HEK293 (cell line): ENCODE measurements around the gene NLGN4X.

Experiments used
- CTCF ChIA-PET: fragments of 350-600 bp; formaldehyde crosslinking; extraction: SDS; loops from one replicate; lab custom pipeline; 2021; ENCODE audit warnings: antibody characterized with exemption; lab: Yijun Ruan, JAX
- POLR2A ChIA-PET: fragments of 300-600 bp; formaldehyde crosslinking; extraction: SDS; loops from one replicate; lab custom pipeline; 2020; ENCODE audit warnings: antibody characterized with exemption, inconsistent platforms; lab: Yijun Ruan, JAX
- H3K27ac ChIP-seq: fragments of 200-500 bp; sonication (Bioruptor generic); 2 replicates; pipeline ENCODE4 v1.5.1; 2014; ENCODE audit warnings: low read depth, low read length, control low read depth, inconsistent platforms; ENCODE audit errors: extremely low read depth
- H3K36me3 ChIP-seq, 2 experiments: fragments of 200-500 bp in 1 of 2; sonication (Bioruptor generic) in 1 of 2; 1 replicate in 1 of 2; 2 replicates in 1 of 2; pipeline ENCODE4 v1.5.1; 2014 to 2017; ENCODE audit warnings: inconsistent platforms in 2 of 2, low read length in 2 of 2; ENCODE audit not compliant: control insufficient read depth in 2 of 2, insufficient read depth in 1 of 2
- H3K4me1 ChIP-seq: fragments of 200-500 bp; sonication (Bioruptor generic); 2 replicates; pipeline ENCODE4 v1.5.1; 2014; ENCODE audit warnings: mild to moderate bottlenecking, low read length, inconsistent platforms; ENCODE audit not compliant: control insufficient read depth, insufficient read depth
- H3K4me3 ChIP-seq: 2 replicates; pipeline ENCODE4 v1.5.1; 2011; ENCODE audit warnings: low read depth, mild to moderate bottlenecking, control low read depth, low read length, moderate library complexity
- H3K9me3 ChIP-seq: fragments of 200-500 bp; sonication (Bioruptor generic); 2 replicates; pipeline ENCODE4 v1.5.1; 2014; ENCODE audit warnings: low read depth, low read length, inconsistent platforms; ENCODE audit not compliant: control insufficient read depth, insufficient read depth
- EGR2 ChIP-seq: fragments of 450-650 bp; formaldehyde crosslinking; IDR thresholded peaks from 2 replicates; pipeline ENCODE4 v1.5.1; 2016; ENCODE audit warnings: low read depth, missing biosample characterization, missing genetic modification characterization
- PRDM1 ChIP-seq: fragments of 450-650 bp; formaldehyde crosslinking; IDR thresholded peaks from 2 replicates; pipeline ENCODE4; 2016; ENCODE audit warnings: missing biosample characterization, missing genetic modification characterization
- SP2 ChIP-seq: fragments of 450-650 bp; formaldehyde crosslinking; IDR thresholded peaks from 2 replicates; pipeline ENCODE4 v1.5.1; 2016; ENCODE audit warnings: missing biosample characterization, missing genetic modification characterization
- ZNF2 ChIP-seq: fragments of 450-650 bp; formaldehyde crosslinking; IDR thresholded peaks from 2 replicates; pipeline ENCODE4 v1.5.1; 2016; ENCODE audit warnings: missing biosample characterization, missing genetic modification characterization
- ZNF202 ChIP-seq: fragments of 450-650 bp; formaldehyde crosslinking; IDR thresholded peaks from 2 replicates; pipeline ENCODE4 v1.5.1; 2016; ENCODE audit warnings: missing biosample characterization, missing genetic modification characterization, borderline replicate concordance
- ZNF239 ChIP-seq: fragments of 450-650 bp; formaldehyde crosslinking; IDR thresholded peaks from 2 replicates; pipeline ENCODE4 v1.5.1; 2016; ENCODE audit warnings: missing biosample characterization, missing genetic modification characterization
- ZNF391 ChIP-seq: fragments of 450-650 bp; formaldehyde crosslinking; IDR thresholded peaks from 2 replicates; pipeline ENCODE4 v1.5.1; 2016; ENCODE audit warnings: low read depth, missing biosample characterization, missing genetic modification characterization, borderline replicate concordance
- ZNF394 ChIP-seq: fragments of 450-650 bp; formaldehyde crosslinking; IDR thresholded peaks from 2 replicates; pipeline ENCODE4 v1.5.1; 2016; ENCODE audit warnings: missing biosample characterization, missing genetic modification characterization, mild to moderate bottlenecking, moderate library complexity, borderline replicate concordance
- ZNF426 ChIP-seq: fragments of 450-650 bp; formaldehyde crosslinking; IDR thresholded peaks from 2 replicates; pipeline ENCODE4 v1.5.1; 2017; ENCODE audit warnings: missing biosample characterization, missing genetic modification characterization, mild to moderate bottlenecking, inconsistent platforms, moderate library complexity
- ZNF473 ChIP-seq: fragments of 450-650 bp; formaldehyde crosslinking; IDR thresholded peaks from 2 replicates; pipeline ENCODE4 v1.5.1; 2017; ENCODE audit warnings: missing biosample characterization, missing genetic modification characterization
- ZNF501 ChIP-seq: fragments of 450-650 bp; formaldehyde crosslinking; IDR thresholded peaks from 2 replicates; pipeline ENCODE4 v1.5.1; 2016; ENCODE audit warnings: missing biosample characterization, missing genetic modification characterization
- ZNF555 ChIP-seq: fragments of 450-650 bp; formaldehyde crosslinking; conservative IDR thresholded peaks from 2 replicates; pipeline ENCODE4 v1.5.1; 2017; ENCODE audit warnings: missing biosample characterization, mild to moderate bottlenecking, missing genetic modification characterization, inconsistent platforms
- ZNF561 ChIP-seq: fragments of 450-650 bp; IDR thresholded peaks from 2 replicates; pipeline ENCODE4 v1.5.1; 2018; ENCODE audit warnings: missing biosample characterization, missing genetic modification characterization, borderline replicate concordance
- ZNF658 ChIP-seq: fragments of 450-650 bp; formaldehyde crosslinking; IDR thresholded peaks from 2 replicates; pipeline ENCODE4; 2016; ENCODE audit warnings: missing biosample characterization, missing genetic modification characterization
- ZNF701 ChIP-seq: fragments of 450-650 bp; formaldehyde crosslinking; IDR thresholded peaks from 2 replicates; pipeline ENCODE4 v1.5.1; 2016; ENCODE audit warnings: missing biosample characterization, missing genetic modification characterization
- TF ChIP-seq, protein P1 (sequence below): fragments of 450-650 bp; formaldehyde crosslinking; IDR thresholded peaks from 2 replicates; pipeline ENCODE4 v1.5.1; 2016; ENCODE audit warnings: missing biosample characterization, missing genetic modification characterization, low read depth
- TF ChIP-seq, protein P2 (sequence below): fragments of 450-650 bp; formaldehyde crosslinking; IDR thresholded peaks from 2 replicates; pipeline ENCODE4 v1.5.1; 2017; ENCODE audit warnings: missing biosample characterization, missing genetic modification characterization
- TF ChIP-seq, protein P3 (sequence below): fragments of 450-650 bp; IDR thresholded peaks from 2 replicates; pipeline ENCODE4 v1.5.1; 2018; ENCODE audit warnings: missing biosample characterization, mild to moderate bottlenecking, missing genetic modification characterization
- TF ChIP-seq, protein P4 (sequence below): fragments of 450-650 bp; formaldehyde crosslinking; IDR thresholded peaks from 2 replicates; pipeline ENCODE4 v1.5.1; 2016; ENCODE audit warnings: missing biosample characterization, missing genetic modification characterization

The NLGN4X gene

DNA sequence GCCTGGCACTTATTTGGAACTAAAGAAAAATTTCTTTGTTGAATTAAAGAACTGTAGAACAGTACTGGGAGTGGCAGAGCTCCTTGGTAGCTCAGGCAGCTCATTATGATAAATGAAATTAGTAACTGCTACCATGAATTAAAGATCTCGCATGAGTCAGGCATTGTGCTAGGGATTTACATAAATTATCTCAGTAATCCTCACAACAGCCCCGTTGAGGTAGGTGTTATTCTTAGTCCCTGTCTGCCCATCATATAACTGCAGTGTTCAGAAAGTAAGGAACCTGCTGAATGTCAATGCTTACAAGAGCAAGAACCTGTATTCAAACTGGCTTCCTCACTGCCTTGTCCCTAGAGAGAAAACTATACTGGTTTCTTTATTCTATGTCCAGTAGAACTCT lies 108.3 kb downstream of the NLGN4X start (continued):
- TF ChIP-seq EGR2, result no peak

DNA sequence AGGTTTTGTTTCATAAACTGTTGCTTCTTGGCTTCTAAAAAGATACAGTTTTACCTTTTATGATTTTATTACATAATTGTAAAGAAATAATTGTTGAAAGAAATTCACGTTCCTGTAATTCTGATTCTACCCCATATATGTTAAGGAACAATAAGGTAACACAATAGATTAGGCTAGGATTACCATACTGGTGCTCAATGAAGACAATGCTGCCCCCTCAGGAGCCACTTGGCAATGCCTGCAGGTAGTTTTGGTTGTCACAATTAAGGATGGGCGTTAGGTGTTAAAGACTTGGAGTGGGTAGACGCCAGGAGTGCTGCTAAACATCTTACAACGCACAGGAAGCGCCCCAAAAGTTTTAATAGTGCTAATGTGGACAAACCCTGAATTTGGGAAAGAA lies 133.2 kb downstream of the NLGN4X start:
- no peaks in the 10 kb centered on the region for H3K9me3 ChIP-seq
- no peak overlapping the region for H3K4me3 ChIP-seq
- CTCF ChIA-PET, result interaction anchor here (0.7 kb wide), 1 partner anchor 976 kb away, joined by 4 read pairs; no protein-coding TSS in a partner anchor
- H3K4me1 ChIP-seq, result no peaks in the 10 kb centered on the region
- TF ChIP-seq ZNF394 (no peak), ZNF239 (tag by site-specific recombination) (no peak), ZNF2 (tag by site-specific recombination) (no peak), ZNF391 (tag by site-specific recombination) (no peak), ZNF701 (no peak), ZNF561 (tag by site-specific recombination) (no peak), ZNF658 (tag by site-specific recombination) (no peak), ZNF501 (tag by site-specific recombination) (no peak)
- TF ChIP-seq, protein P1, sequence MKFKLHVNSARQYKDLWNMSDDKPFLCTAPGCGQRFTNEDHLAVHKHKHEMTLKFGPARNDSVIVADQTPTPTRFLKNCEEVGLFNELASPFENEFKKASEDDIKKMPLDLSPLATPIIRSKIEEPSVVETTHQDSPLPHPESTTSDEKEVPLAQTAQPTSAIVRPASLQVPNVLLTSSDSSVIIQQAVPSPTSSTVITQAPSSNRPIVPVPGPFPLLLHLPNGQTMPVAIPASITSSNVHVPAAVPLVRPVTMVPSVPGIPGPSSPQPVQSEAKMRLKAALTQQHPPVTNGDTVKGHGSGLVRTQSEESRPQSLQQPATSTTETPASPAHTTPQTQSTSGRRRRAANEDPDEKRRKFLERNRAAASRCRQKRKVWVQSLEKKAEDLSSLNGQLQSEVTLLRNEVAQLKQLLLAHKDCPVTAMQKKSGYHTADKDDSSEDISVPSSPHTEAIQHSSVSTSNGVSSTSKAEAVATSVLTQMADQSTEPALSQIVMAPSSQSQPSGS (tag by site-specific recombination), result no peak
- TF ChIP-seq, protein P2, sequence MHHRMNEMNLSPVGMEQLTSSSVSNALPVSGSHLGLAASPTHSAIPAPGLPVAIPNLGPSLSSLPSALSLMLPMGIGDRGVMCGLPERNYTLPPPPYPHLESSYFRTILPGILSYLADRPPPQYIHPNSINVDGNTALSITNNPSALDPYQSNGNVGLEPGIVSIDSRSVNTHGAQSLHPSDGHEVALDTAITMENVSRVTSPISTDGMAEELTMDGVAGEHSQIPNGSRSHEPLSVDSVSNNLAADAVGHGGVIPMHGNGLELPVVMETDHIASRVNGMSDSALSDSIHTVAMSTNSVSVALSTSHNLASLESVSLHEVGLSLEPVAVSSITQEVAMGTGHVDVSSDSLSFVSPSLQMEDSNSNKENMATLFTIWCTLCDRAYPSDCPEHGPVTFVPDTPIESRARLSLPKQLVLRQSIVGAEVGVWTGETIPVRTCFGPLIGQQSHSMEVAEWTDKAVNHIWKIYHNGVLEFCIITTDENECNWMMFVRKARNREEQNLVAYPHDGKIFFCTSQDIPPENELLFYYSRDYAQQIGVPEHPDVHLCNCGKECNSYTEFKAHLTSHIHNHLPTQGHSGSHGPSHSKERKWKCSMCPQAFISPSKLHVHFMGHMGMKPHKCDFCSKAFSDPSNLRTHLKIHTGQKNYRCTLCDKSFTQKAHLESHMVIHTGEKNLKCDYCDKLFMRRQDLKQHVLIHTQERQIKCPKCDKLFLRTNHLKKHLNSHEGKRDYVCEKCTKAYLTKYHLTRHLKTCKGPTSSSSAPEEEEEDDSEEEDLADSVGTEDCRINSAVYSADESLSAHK (tag by site-specific recombination), result no peak
- no peak overlapping the region for H3K27ac ChIP-seq
- POLR2A ChIA-PET, result no interaction called here
- no peaks in the 10 kb centered on the region for H3K36me3 ChIP-seq

DNA sequence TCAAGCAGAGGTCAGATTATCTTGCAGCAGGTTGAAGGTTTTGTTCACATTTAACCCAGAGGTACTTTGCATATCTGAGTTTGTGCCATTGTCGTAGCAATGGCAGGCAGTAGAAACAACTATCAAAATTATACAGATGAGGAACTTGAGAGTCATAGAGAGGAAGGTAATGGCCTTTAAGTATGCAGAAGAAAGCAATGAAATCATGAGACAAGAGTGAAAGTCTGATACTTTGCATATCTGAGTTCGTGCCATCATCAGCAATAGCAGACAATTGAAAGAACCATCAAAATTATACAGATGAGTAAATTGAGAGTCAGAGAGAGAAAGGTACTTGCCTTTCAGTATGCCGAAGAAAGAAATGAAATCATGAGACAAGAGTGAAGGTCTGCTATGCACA lies 154.1 kb downstream of the NLGN4X start:
- ChIA-PET CTCF (no interaction called here), POLR2A (no interaction called here)
- no peak overlapping the region for H3K27ac ChIP-seq
- no peaks in the 10 kb centered on the region for H3K9me3 ChIP-seq
- no peaks in the 10 kb centered on the region for H3K4me1 ChIP-seq
- TF ChIP-seq, protein P3, sequence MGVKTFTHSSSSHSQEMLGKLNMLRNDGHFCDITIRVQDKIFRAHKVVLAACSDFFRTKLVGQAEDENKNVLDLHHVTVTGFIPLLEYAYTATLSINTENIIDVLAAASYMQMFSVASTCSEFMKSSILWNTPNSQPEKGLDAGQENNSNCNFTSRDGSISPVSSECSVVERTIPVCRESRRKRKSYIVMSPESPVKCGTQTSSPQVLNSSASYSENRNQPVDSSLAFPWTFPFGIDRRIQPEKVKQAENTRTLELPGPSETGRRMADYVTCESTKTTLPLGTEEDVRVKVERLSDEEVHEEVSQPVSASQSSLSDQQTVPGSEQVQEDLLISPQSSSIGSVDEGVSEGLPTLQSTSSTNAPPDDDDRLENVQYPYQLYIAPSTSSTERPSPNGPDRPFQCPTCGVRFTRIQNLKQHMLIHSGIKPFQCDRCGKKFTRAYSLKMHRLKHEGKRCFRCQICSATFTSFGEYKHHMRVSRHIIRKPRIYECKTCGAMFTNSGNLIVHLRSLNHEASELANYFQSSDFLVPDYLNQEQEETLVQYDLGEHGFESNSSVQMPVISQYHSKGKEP, result no peak
- TF ChIP-seq ZNF555 (tag by site-specific recombination), result no peak
- TF ChIP-seq ZNF473, result no peak
- TF ChIP-seq, protein P4, sequence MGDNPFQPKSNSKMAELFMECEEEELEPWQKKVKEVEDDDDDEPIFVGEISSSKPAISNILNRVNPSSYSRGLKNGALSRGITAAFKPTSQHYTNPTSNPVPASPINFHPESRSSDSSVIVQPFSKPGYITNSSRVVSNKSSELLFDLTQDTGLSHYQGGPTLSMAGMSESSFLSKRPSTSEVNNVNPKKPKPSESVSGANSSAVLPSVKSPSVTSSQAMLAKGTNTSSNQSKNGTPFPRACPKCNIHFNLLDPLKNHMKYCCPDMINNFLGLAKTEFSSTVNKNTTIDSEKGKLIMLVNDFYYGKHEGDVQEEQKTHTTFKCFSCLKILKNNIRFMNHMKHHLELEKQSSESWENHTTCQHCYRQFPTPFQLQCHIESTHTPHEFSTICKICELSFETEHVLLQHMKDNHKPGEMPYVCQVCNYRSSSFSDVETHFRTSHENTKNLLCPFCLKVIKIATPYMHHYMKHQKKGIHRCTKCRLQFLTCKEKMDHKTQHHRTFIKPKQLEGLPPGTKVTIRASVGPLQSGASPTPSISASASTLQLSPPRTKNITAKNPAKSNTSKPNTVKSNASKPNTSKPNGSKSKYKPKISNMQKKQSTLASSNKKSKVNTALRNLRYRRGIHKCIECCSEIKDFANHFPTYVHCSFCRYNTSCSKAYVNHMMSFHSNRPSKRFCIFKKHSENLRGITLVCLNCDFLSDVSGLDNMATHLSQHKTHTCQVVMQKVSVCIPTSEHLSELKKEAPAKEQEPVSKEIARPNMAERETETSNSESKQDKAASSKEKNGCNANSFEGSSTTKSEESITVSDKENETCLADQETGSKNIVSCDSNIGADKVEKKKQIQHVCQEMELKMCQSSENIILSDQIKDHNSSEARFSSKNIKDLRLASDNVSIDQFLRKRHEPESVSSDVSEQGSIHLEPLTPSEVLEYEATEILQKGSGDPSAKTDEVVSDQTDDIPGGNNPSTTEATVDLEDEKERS (tag by site-specific recombination), result no peak
- no peak for TF ChIP-seq PRDM1 (tag by site-specific recombination)
- no peak for TF ChIP-seq ZNF202
- no peak for TF ChIP-seq SP2 (tag by site-specific recombination)
- TF ChIP-seq ZNF426, result no peak
- H3K4me3 ChIP-seq, result no peak overlapping the region
- H3K36me3 ChIP-seq, result no peaks in the 10 kb centered on the region
